Heart right ventricle (tissue), 16 donors: Measurements from ENCODE around the gene CYSTM1. TPM values are rescaled to one million over a fixed set of nuclear protein-coding genes. Genes with fewer than 3 reads are reported as not detected.
"Not testable (repeated sequence)": the region's sequence is repeated elsewhere in the genome, so short reads cannot be mapped to it uniquely, and the experiment has no call there.

Source experiments
- ATAC-seq, 8 donors: fragments of 200-7000 bp; cut with Tn5 transposase; one replicate each; pipeline ENCODE4 v1.9.1; 2020; ENCODE audit warnings: mild to moderate bottlenecking in 8 of 8, moderate library complexity in 8 of 8, moderate number of reproducible peaks in 1 of 8
- DNase-seq, 2 donors: peaks; one replicate each; pipeline ENCODE4 v3.0.0-alpha.2; 2020
- H3K27ac ChIP-seq, 10 donors: fragments of 200-600 bp; sonication (generic) in 2 of 10; one replicate each; pipeline versions ENCODE4 v1.5.0 to v1.8.0; 2020 to 2022; ENCODE audit warnings: mild to moderate bottlenecking in 3 of 10
- H3K27me3 ChIP-seq, 7 donors: fragments of 200-600 bp; one replicate each; pipeline ENCODE4 v1.8.0; 2021 to 2022; ENCODE audit warnings: mild to moderate bottlenecking in 2 of 7
- H3K36me3 ChIP-seq, 9 donors: fragments of 200-600 bp; sonication (generic) in 1 of 9; one replicate each; pipeline versions ENCODE4 v1.5.0 to v1.8.0; 2020 to 2022; ENCODE audit warnings: mild to moderate bottlenecking in 2 of 9
- H3K4me1 ChIP-seq, 9 donors: fragments of 200-600 bp; sonication (generic) in 1 of 9; one replicate each; pipeline versions ENCODE4 v1.5.0 to v1.8.0; 2020 to 2022; ENCODE audit warnings: mild to moderate bottlenecking in 4 of 9
- H3K4me3 ChIP-seq, 10 donors: fragments of 200-600 bp; sonication (generic) in 2 of 10; one replicate each; pipeline versions ENCODE4 v1.5.0 to v1.8.0; 2020 to 2022; ENCODE audit warnings: mild to moderate bottlenecking in 7 of 10, moderate library complexity in 2 of 10
- H3K9me3 ChIP-seq, 11 donors: fragments of 200-600 bp in 10 of 11; sonication (generic) in 2 of 11; one replicate each; pipeline versions ENCODE4 v1.5.0 to v1.8.0; 2013 to 2022; ENCODE audit warnings: mild to moderate bottlenecking in 2 of 11, control low read depth in 1 of 11, moderate library complexity in 1 of 11
- WGBS, 2 donors: extraction: QIAGEN DNeasy Blood & Tissue Kit; methylation state at CpG; one replicate each; pipeline ENCODE4 v1.1.7; 2013; ENCODE audit warnings: inconsistent platforms in 1 of 2; 5-methylcytosine and 5-hydroxymethylcytosine counted together
- intact Hi-C, 10 donors: fragments of 100-400 bp; cut with DNase I; formaldehyde crosslinking; loops; one replicate each; pipeline versions ENCODE4 v1.11.1 to v1.14.2; 2022
- polyA plus RNA-seq, 2 donors: library from polyadenylated mRNA; stranded (reverse); fragments of 200-250 nt; gene quantifications; one replicate each; pipeline ENCODE4 v1.2.3, GENCODE V29; 2013
- total RNA-seq, 10 donors: library from RNA; stranded (reverse); fragmentation: NEBNext Ultra II Directional in 3 of 10; extraction: Animal tissue kit (Norgen Biotek cat#: 25700) in 3 of 10; gene quantifications; one replicate each; pipeline versions ENCODE4 v1.2.1 to v1.2.4, GENCODE V29; 2021 to 2023
- TF ChIP-seq, protein P1 (sequence below), 9 donors: fragments of 200-600 bp; sonication (generic) in 2 of 9; IDR thresholded peaks; one replicate each; pipeline versions ENCODE4 v1.5.0 to v1.8.0; 2021 to 2022; ENCODE audit warnings: antibody characterized with exemption in 9 of 9, mild to moderate bottlenecking in 5 of 9, moderate library complexity in 1 of 9
- donor health status: Arrhythmogenic right ventricular cardiomyopathy.
- donor health status: ischemic (EF 13 %, LVEDD 7.1; RV severe dilation, severe dysfunction).
- donor health status: healthy with polysubstance abuse.
- donor health status: DM: no; HTN: yes; CAD: no.
- donor health status: DM: no; HTN: no; CAD: no.
- donor health status: ischemic (EF 25% LVEDD 6.9; RV normal size, moderate dysfunction).
- donor health status: ischemic (EF 25% LVEDD 5.7; RV mildly dilated, moderate dysfunction).
- donor health status: healthy.
- donor health status: DM: yes; HTN: yes; CAD: no.
- donor health status: Ischemic cardiomyopathy.
- donor health status: ischemic (EF 35%, LVEDD 5.7; RV mildly dilated, moderate dysfunction).
- donor health status: nonischemic (EF 11% LVEDD 7.7; RV severe dilation, severe dysfunction).
- donor health status: DM: yes; HTN: yes; CAD: no.
- donor health status: PGD.
- donor health status: ischemic (EF 29% LVEDD 5.4; RV normal size, mild dysfunction).
- donor health status: nonischemic (EF 23%, LVEDD 6.1; RV moderate dilation, normal function).

CYSTM1 gene
- total and polyA plus RNA-seq, 12 donors: 45.0 to 217 (median 95.3) TPM

DNA sequence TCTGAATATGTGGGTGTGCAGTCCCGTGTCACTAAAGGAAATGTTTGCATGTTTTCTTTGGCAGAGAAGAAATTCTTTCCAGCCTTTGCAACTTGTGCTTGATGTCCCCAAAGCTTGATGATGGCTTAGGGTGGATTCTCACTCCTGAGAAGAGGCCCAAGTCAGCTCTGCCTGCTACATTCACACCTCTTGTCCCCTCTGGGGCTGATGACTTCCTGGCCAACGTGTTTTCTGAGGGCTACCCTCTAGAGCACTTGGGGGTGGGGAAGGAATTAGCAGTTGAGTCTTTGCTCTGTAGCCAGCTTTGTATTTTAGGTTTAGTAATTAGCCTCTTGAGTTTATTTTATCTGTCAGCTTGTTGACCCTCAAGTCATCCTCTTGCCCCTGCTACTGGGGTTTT lies 19.7 kb downstream of the CYSTM1 start:
- DNase-seq (no peak), ATAC-seq (no peak)
- intact Hi-C loops: no loop called here
- Histone ChIP-seq H3K27me3 (no peaks in the 10 kb centered on the region), H3K36me3 (peaks cover 0 to 34% (median 5%) of the 10 kb centered on the region in 9 donors), H3K4me3 (no peak overlapping the region), H3K9me3 (no peaks in the 10 kb centered on the region), H3K27ac (no peak overlapping the region), H3K4me1 (peaks cover 4 to 69% (median 46%) of the 10 kb centered on the region in 9 donors)
- WGBS, 2 donors: 40 to 41% methylated on average over 2 of the region's 2 CpGs
- TF ChIP-seq, protein P1, sequence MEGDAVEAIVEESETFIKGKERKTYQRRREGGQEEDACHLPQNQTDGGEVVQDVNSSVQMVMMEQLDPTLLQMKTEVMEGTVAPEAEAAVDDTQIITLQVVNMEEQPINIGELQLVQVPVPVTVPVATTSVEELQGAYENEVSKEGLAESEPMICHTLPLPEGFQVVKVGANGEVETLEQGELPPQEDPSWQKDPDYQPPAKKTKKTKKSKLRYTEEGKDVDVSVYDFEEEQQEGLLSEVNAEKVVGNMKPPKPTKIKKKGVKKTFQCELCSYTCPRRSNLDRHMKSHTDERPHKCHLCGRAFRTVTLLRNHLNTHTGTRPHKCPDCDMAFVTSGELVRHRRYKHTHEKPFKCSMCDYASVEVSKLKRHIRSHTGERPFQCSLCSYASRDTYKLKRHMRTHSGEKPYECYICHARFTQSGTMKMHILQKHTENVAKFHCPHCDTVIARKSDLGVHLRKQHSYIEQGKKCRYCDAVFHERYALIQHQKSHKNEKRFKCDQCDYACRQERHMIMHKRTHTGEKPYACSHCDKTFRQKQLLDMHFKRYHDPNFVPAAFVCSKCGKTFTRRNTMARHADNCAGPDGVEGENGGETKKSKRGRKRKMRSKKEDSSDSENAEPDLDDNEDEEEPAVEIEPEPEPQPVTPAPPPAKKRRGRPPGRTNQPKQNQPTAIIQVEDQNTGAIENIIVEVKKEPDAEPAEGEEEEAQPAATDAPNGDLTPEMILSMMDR (IDR thresholded peaks at IDR 0.05): no peak

DNA sequence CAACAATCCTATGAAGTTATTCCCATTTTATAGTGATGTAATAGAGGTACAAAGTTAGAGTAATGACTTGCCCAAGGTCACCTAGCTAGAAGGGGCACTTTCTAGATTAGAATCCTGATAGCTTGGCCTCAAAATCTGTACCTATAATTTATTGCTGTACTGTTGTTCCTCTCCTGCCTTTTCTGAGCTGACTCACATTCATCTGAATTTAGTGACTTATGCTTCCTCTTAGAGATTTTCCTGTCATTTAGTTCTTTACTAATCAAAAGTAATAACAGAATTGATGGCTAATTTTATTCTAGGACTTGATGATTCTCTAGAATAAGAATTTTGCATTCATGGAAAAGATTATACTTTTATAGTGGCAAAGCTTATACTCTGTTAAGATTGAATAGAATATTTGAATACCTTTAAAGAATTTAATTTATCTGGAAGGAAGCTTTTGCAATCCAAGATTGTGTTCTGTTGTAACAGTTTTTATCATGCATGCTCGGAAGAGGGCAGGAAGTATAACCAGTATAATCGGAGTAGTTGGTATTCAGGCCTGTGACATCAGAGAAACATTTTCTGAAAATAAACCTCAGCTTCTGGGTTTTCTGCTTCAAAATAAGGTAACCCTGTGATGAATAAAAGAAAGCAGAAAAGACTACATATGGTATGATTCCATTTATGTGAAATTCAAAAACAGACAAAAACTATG lies 21.3 kb downstream of the CYSTM1 start:
- Histone ChIP-seq H3K4me3 (no peak overlapping the region), H3K36me3 (peaks cover 0 to 34% (median 5%) of the 10 kb centered on the region in 9 donors), H3K27me3 (no peaks in the 10 kb centered on the region), H3K9me3 (no peaks in the 10 kb centered on the region), H3K27ac (peak overlapping the region in 1 of 10 donors; percentile 13), H3K4me1 (peaks cover 1 to 53% (median 30%) of the 10 kb centered on the region in 9 donors)
- ATAC-seq: no peak
- TF ChIP-seq, protein P1 (IDR thresholded peaks at IDR 0.05): no peak
- intact Hi-C loops: no loop called here
- 49 to 66% methylated on average over 2 of the region's 2 CpGs for WGBS, 2 donors
- DNase-seq: no peak

DNA sequence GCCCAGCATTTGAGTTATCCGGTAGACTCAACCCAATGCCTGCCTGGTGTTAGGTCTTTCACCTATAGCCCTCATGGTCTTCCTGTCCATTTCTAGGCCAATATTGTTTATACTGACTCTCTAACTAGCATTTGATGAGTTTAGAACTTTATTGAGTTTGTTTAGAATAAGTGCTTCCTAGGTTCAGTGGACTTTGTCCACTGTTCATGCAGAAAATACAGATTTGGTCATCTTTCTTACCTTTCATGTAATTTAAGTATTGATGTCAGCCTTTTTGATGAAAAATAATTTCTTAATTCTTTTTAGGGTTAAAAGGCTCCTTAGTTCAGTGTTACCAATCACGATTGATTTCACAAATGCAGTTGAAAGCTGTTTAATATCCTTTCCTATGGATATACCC lies 22.0 kb downstream of the CYSTM1 start:
- H3K27ac ChIP-seq: peak overlapping the region in 1 of 10 donors; percentile 13

DNA sequence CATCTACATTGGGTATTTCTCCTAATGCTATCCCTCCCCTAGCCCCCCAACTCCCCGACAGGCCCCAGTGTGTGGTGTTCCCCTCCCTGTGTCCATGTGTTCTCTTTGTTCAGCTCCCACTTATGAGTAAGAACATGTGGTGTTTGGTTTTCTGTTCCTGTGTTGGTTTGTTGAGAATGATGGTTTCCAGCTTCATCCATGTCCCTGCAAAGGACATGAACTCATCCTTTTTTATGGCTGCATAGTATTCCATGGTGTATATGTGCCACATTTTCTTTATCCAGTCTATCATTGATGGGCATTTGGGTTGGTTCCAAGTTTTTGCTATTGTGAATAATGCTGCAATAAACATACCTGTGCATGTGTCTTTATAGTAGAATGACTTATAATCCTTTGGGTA lies 23.9 kb downstream of the CYSTM1 start:
- H3K27ac ChIP-seq, H3K4me3 ChIP-seq, H3K27me3 ChIP-seq, ATAC-seq, intact Hi-C loops, H3K9me3 ChIP-seq, DNase-seq: not testable (repeated sequence)
- Histone ChIP-seq H3K4me1 (peaks cover 0 to 39% (median 25%) of the 10 kb centered on the region in 9 donors), H3K36me3 (peaks cover 0 to 34% (median 5%) of the 10 kb centered on the region in 9 donors)
- 94 to 97% methylated on average over 1 of the region's 1 CpG for WGBS, 2 donors

More for the DNA sequence above, 22.0 kb downstream of the CYSTM1 start:
- TF ChIP-seq, protein P1 (IDR thresholded peaks at IDR 0.05): no peak
- intact Hi-C loops: no loop called here
- Histone ChIP-seq H3K4me1 (peaks cover 0 to 45% (median 27%) of the 10 kb centered on the region in 9 donors), H3K36me3 (peaks cover 0 to 34% (median 5%) of the 10 kb centered on the region in 9 donors), H3K9me3 (no peaks in the 10 kb centered on the region), H3K4me3 (no peak overlapping the region), H3K27me3 (no peaks in the 10 kb centered on the region)
- 91 to 95% methylated on average over 2 of the region's 2 CpGs for WGBS, 2 donors
- ATAC-seq: no peak
- no peak for DNase-seq

DNA sequence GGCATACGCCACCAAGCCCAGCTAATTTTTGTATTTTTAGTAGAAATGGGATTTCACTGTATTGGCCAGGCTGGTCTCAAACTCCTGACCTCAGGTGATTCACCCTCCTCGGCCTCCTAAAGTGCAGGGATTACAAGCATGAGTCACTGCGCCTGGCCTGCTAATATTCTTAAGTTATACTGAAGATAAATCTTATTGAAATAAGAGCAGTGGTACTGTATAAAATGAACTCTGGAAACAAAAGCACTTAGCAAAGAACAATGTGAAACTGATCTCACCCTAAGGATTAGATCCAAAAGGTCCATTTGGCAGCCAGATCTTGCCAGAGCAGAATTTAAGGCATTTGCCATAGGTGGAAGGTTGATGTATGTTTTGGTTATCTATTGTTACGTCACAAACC lies 27.1 kb downstream of the CYSTM1 start:
- no peak for ATAC-seq
- H3K36me3 ChIP-seq: peaks cover 0 to 15% (median 0%) of the 10 kb centered on the region in 9 donors
- DNase-seq: no peak
- intact Hi-C loops: no loop called here
- no peaks in the 10 kb centered on the region for H3K27me3 ChIP-seq
- TF ChIP-seq, protein P1 (IDR thresholded peaks at IDR 0.05): no peak
- no peaks in the 10 kb centered on the region for H3K9me3 ChIP-seq
- H3K27ac ChIP-seq: no peak overlapping the region
- WGBS, 2 donors: 74 to 89% methylated on average over 4 of the region's 4 CpGs
- peaks cover 0 to 44% (median 29%) of the 10 kb centered on the region in 9 donors for H3K4me1 ChIP-seq
- H3K4me3 ChIP-seq: no peak overlapping the region
